OCI-LY7 (cell line): ENCODE data around the gene LCE1F. TPM values are rescaled to one million over a fixed set of nuclear protein-coding genes. Genes with fewer than 3 reads are reported as not detected.

Experiments
- BruUV-seq: library from RNA; stranded (reverse); fragments of 400-500 nt; replicated peaks from 2 replicates; lab custom pipeline; 2021; lab: Mats Ljungman, UMichigan
- CTCF ChIA-PET: fragments of 300-600 bp; sonication (Branson Sonifier 250); formaldehyde crosslinking; loops from one replicate; lab custom pipeline; 2022; ENCODE audit warnings: antibody characterized with exemption; ENCODE audit not compliant: unreplicated experiment; lab: Charles Lee
- POLR2A ChIA-PET: fragments of 300-600 bp; sonication (Branson Sonifier 250); formaldehyde crosslinking; loops from one replicate; lab custom pipeline; 2022; ENCODE audit warnings: antibody characterized with exemption; lab: Charles Lee
- DNase-seq: peaks from one replicate; pipeline ENCODE4 v3.0.0-alpha.2; 2015; ENCODE audit warnings: low spot score
- H2AFZ ChIP-seq: fragments of 200-600 bp; sonication (generic), shearing (Covaris generic); 2 replicates; pipeline ENCODE4 v1.6.1; 2014; ENCODE audit warnings: mild to moderate bottlenecking, antibody characterized with exemption, low read length, moderate library complexity
- H3K27ac ChIP-seq: fragments of 200-600 bp; sonication (generic); 2 replicates; pipeline ENCODE4 v1.5.1; 2014; ENCODE audit warnings: mixed run types, low read depth, mild to moderate bottlenecking, moderate library complexity, low read length, inconsistent platforms; ENCODE audit not compliant: poor library complexity, severe bottlenecking
- H3K36me3 ChIP-seq: fragments of 200-600 bp; sonication (generic); 2 replicates; pipeline ENCODE4 v1.6.1; 2014; ENCODE audit warnings: mild to moderate bottlenecking, antibody characterized with exemption, low read length, moderate library complexity, mixed read lengths; ENCODE audit not compliant: insufficient read depth
- H3K4me1 ChIP-seq: fragments of 200-600 bp; sonication (generic); 2 replicates; pipeline ENCODE4 v1.5.1; 2014; ENCODE audit warnings: mild to moderate bottlenecking, low read length; ENCODE audit not compliant: insufficient read depth, poor library complexity, severe bottlenecking
- H3K4me2 ChIP-seq: fragments of 200-600 bp; sonication (generic); 2 replicates; pipeline ENCODE4 v1.6.1; 2014; ENCODE audit warnings: mild to moderate bottlenecking, low read length
- H3K4me3 ChIP-seq: fragments of 200-600 bp; sonication (generic); 2 replicates; pipeline ENCODE4 v1.5.1; 2014; ENCODE audit warnings: mild to moderate bottlenecking, low read depth, low read length; ENCODE audit not compliant: poor library complexity, severe bottlenecking
- H3K79me2 ChIP-seq: fragments of 200-600 bp; sonication (generic); 2 replicates; pipeline ENCODE4 v1.6.1; 2016; ENCODE audit warnings: low read depth, mild to moderate bottlenecking, low read length, moderate library complexity, mixed read lengths; ENCODE audit not compliant: insufficient read depth
- H3K9me2 ChIP-seq: fragments of 200-600 bp; sonication (generic); 2 replicates; pipeline ENCODE4 v1.6.1; 2016; ENCODE audit warnings: mild to moderate bottlenecking, low read length, mixed read lengths; ENCODE audit not compliant: insufficient read depth
- H3K9me3 ChIP-seq: fragments of 200-600 bp; sonication (generic); 2 replicates; pipeline ENCODE4 v1.6.1; 2014; ENCODE audit warnings: mild to moderate bottlenecking, mixed run types, low read length, mixed read lengths
- H4K20me1 ChIP-seq: fragments of 200-600 bp; sonication (generic); 2 replicates; pipeline ENCODE4 v1.6.1; 2014; ENCODE audit warnings: mild to moderate bottlenecking, antibody characterized with exemption, low read length, moderate library complexity, mixed read lengths; ENCODE audit not compliant: insufficient read depth
- EZH2phosphoT487 ChIP-seq: fragments of 200-600 bp; sonication (generic); IDR thresholded peaks from 2 replicates; pipeline ENCODE4 v1.6.1; 2018; ENCODE audit warnings: low read depth, borderline replicate concordance, mild to moderate bottlenecking, mixed run types, antibody characterized with exemption, low read length, moderate library complexity, mixed read lengths
- intact Hi-C: fragments of 100-400 bp; cut with micrococcal nuclease; formaldehyde crosslinking; loops from one replicate; pipeline ENCODE4 v1.10.0; 2022; ENCODE audit not compliant: unreplicated experiment
- total RNA-seq, 2 experiments: library from RNA; depleted of rRNA in 1 of 2; stranded (reverse); fragments of >200 nt in 1 of 2; shearing (Covaris generic) in 1 of 2; gene quantifications; 2 replicates each; pipeline ENCODE4 v1.2.3, GENCODE V29; 2014 to 2022
- TF ChIP-seq, protein P1 (sequence below): fragments of 200-600 bp; sonication (generic); conservative IDR thresholded peaks from 2 replicates; pipeline ENCODE4 v1.5.1; 2014; ENCODE audit warnings: mild to moderate bottlenecking, antibody characterized with exemption, low read length, moderate library complexity, mixed read lengths

Gene LCE1F
- total RNA-seq, 2 experiments from 2014 or later: not detected

GRCh38 chr1:152811671-152812070 lies 36.7 kb downstream of the LCE1F start, which contains the start of gene LCE1B:
Gene LCE1B (plus strand): TSS chr1:152811971. CDS start chr1:152812447, 476 bp downstream.
- TF ChIP-seq, protein P1, sequence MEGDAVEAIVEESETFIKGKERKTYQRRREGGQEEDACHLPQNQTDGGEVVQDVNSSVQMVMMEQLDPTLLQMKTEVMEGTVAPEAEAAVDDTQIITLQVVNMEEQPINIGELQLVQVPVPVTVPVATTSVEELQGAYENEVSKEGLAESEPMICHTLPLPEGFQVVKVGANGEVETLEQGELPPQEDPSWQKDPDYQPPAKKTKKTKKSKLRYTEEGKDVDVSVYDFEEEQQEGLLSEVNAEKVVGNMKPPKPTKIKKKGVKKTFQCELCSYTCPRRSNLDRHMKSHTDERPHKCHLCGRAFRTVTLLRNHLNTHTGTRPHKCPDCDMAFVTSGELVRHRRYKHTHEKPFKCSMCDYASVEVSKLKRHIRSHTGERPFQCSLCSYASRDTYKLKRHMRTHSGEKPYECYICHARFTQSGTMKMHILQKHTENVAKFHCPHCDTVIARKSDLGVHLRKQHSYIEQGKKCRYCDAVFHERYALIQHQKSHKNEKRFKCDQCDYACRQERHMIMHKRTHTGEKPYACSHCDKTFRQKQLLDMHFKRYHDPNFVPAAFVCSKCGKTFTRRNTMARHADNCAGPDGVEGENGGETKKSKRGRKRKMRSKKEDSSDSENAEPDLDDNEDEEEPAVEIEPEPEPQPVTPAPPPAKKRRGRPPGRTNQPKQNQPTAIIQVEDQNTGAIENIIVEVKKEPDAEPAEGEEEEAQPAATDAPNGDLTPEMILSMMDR: no peak
- TF ChIP-seq EZH2phosphoT487: no peak
- POLR2A ChIA-PET: no interaction called here
- H3K4me2 ChIP-seq: no peak within 1 kb of the TSS

GRCh38 chr1:152817309-152817708 lies 42.4 kb downstream of the LCE1F start:
- no peaks in the 10 kb centered on the region for H3K9me3 ChIP-seq
- H3K79me2 ChIP-seq: no peaks in the 10 kb centered on the region
- no peak overlapping the region for H3K4me2 ChIP-seq
- intact Hi-C loops: no loop called here
- no peak overlapping the region for H2AFZ ChIP-seq
- no peak for DNase-seq
- TF ChIP-seq, protein P1: no peak
- no peak for TF ChIP-seq EZH2phosphoT487
- no peaks in the 10 kb centered on the region for H4K20me1 ChIP-seq
- H3K4me1 ChIP-seq: no peaks in the 10 kb centered on the region
- CTCF ChIA-PET: no interaction called here
- BruUV-seq: no TSS peak
- no peaks in the 10 kb centered on the region for H3K9me2 ChIP-seq
- no peak overlapping the region for H3K4me3 ChIP-seq
- POLR2A ChIA-PET: no interaction called here
- H3K27ac ChIP-seq: no peak overlapping the region
- no peaks in the 10 kb centered on the region for H3K36me3 ChIP-seq

More at GRCh38 chr1:152811671-152812070, 36.7 kb downstream of the LCE1F start, which contains the start of gene LCE1B:
- no TSS peak for BruUV-seq
- Histone ChIP-seq H3K36me3 (no peaks in the 10 kb centered on the region), H3K4me1 (no peaks in the 10 kb centered on the region), H3K79me2 (no peaks in the 10 kb centered on the region), H3K27ac (no peak within 1 kb of the TSS), H3K9me3 (no peaks in the 10 kb centered on the region), H3K4me3 (no peak within 1 kb of the TSS), H3K9me2 (no peaks in the 10 kb centered on the region), H4K20me1 (no peaks in the 10 kb centered on the region), H2AFZ (no peak within 1 kb of the TSS)
- no peak for DNase-seq
- intact Hi-C loops: no loop called here
- CTCF ChIA-PET: no interaction called here

DNA sequence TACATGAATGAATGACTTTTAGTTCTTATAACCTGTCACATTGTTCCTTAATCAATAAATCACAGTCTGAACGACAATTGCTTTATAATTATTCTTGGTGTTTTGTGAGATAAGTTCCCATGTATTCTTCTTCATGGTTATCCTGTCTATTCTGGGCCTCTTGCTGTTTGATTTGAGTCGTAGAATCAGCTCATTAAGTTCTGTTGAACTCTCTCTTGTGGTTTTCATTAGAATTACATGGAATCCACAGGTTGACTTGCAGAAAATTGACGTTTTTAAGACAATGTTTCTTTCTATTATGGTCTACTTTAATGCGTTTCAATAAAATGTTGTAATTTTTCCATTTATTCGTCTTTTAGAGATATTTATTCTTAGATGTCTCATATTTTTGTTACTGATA lies 48.4 kb downstream of the LCE1F start:
- Histone ChIP-seq H3K4me3 (no peak overlapping the region), H3K9me2 (no peaks in the 10 kb centered on the region), H3K79me2 (no peaks in the 10 kb centered on the region), H4K20me1 (no peaks in the 10 kb centered on the region), H2AFZ (no peak overlapping the region), H3K36me3 (no peaks in the 10 kb centered on the region), H3K4me2 (no peak overlapping the region), H3K4me1 (no peaks in the 10 kb centered on the region), H3K9me3 (no peaks in the 10 kb centered on the region), H3K27ac (no peak overlapping the region)
- intact Hi-C loops: no loop called here
- BruUV-seq: no TSS peak
- TF ChIP-seq, protein P1: no peak
- TF ChIP-seq EZH2phosphoT487: no peak
- POLR2A ChIA-PET: no interaction called here
- CTCF ChIA-PET: no interaction called here
- DNase-seq: no peak
